ENCODE results near the gene P2RY2. TPM values are rescaled to one million over a fixed set of nuclear protein-coding genes. Genes with fewer than 3 reads are reported as not detected.

The P2RY2 gene
- total RNA-seq, 1 donor from 2014 or later = 0.45 TPM

DNA sequence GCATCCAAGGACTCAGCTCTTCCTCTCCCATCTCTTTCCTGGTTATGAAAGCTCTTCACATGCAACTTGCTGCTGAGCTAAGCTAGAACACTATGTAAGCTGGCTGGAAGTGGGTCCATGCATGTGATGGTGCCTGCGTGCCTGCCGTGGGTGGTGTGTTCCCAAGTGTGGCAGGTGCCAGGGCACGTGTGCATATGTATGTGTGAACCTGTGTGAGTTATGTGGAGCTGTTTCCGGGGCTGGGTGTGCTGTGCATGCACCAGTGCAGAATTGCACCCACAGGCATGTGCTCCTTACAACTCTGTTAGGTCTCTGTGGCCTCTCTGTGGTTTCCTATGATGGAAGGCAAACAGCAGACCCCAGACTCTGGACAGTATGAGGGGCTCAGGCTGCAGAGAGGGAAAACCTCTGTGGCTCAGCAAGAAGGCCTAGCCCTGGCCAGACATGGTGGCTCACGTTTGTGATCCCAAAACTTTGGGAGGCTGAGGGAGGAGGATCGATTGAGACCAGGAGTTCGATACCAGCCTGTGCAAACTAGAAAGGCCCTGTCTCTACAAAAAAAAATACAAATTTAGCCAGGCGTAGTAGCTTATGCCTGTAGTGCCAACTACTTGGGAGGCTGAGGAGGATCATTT, 49.9 kb downstream of the P2RY2 start:
- H3K27ac Mint-ChIP-seq = no peak overlapping the region
- TF ChIP-seq EZH2phosphoT487 (IDR thresholded peaks at IDR 0.05) (no peak), EZH2 (IDR thresholded peaks at IDR 0.05) (no peak), CTCF (IDR thresholded peaks at IDR 0.05) (no peak)
- DNase-seq (ENCODE audit: low spot score) = no peak
- no peaks in the 10 kb centered on the region for H3K36me3 Mint-ChIP-seq
- no peaks in the 10 kb centered on the region for H3K9me3 Mint-ChIP-seq
- Histone ChIP-seq H3K27me3 (peaks cover 32% of the 10 kb centered on the region), H4K20me1 (ENCODE audit: low read depth) (no peaks in the 10 kb centered on the region), H2AFZ (replicated peaks) (peak overlapping the region; percentile 3), H3F3A (ENCODE audit: low read depth) (no peaks in the 10 kb centered on the region), H3K9ac (no peak overlapping the region), H3K4me1 (peaks cover 12% of the 10 kb centered on the region), H3K27ac (no peak overlapping the region), H3K79me2 (ENCODE audit: low read depth) (no peaks in the 10 kb centered on the region), H3K9me3 (ENCODE audit: low read depth) (no peaks in the 10 kb centered on the region), H3K36me3 (no peaks in the 10 kb centered on the region), H3K4me3 (no peak overlapping the region), H3K4me2 (no peak overlapping the region)
- H3K27me3 Mint-ChIP-seq (ENCODE audit: insufficient read depth, low read depth) = peaks cover 20% of the 10 kb centered on the region
- H3K4me3 Mint-ChIP-seq = no peak overlapping the region
- peaks cover 38% of the 10 kb centered on the region for H3K4me1 Mint-ChIP-seq

DNA sequence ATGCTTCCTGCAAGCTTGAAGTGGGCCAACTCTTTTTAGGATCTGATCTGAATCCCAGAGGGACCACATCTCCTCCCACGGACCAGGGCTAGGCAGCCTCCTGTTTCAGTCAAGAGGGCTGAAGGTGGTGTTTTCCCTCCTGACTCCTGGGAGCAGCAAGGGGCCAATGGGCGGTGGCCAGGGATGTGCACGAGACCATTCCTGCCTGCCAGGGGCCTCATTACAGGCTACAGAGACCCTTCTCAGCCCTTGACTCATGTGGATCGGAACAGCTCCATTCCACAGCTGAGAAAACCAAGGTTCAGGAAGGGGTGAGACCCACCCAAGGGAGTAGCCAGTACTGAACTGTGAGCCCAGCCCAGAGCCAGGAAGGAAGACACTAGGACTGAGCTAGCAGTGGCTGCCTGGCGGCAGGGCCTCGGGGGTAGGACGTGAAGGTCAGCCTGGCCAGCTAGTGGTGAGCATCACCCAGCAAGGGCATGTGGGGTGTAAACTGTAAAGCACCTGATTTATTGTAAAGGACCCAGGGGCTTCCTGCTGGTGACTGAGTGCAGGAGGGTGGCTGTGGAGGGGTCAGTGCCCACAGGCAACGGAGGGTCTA, 50.7 kb downstream of the P2RY2 start:
- Mint-ChIP-seq H3K4me3 (no peak overlapping the region), H3K27ac (no peak overlapping the region), H3K27me3 (ENCODE audit: insufficient read depth, low read depth) (peaks cover 23% of the 10 kb centered on the region), H3K36me3 (no peaks in the 10 kb centered on the region), H3K9me3 (no peaks in the 10 kb centered on the region), H3K4me1 (peaks cover 43% of the 10 kb centered on the region)
- Histone ChIP-seq H3K4me3 (no peak overlapping the region), H3K27me3 (peaks cover 24% of the 10 kb centered on the region), H3F3A (ENCODE audit: low read depth) (no peaks in the 10 kb centered on the region), H3K4me1 (peaks cover 12% of the 10 kb centered on the region), H3K9me3 (ENCODE audit: low read depth) (no peaks in the 10 kb centered on the region), H3K79me2 (ENCODE audit: low read depth) (no peaks in the 10 kb centered on the region), H4K20me1 (ENCODE audit: low read depth) (no peaks in the 10 kb centered on the region), H2AFZ (replicated peaks) (no peak overlapping the region), H3K36me3 (no peaks in the 10 kb centered on the region), H3K9ac (no peak overlapping the region), H3K27ac (no peak overlapping the region), H3K4me2 (no peak overlapping the region)
- TF ChIP-seq EZH2 (IDR thresholded peaks at IDR 0.05) = no peak
- no peak for TF ChIP-seq CTCF (IDR thresholded peaks at IDR 0.05)
- no peak for TF ChIP-seq EZH2phosphoT487 (IDR thresholded peaks at IDR 0.05)
- no peak for DNase-seq (ENCODE audit: low spot score)

DNA sequence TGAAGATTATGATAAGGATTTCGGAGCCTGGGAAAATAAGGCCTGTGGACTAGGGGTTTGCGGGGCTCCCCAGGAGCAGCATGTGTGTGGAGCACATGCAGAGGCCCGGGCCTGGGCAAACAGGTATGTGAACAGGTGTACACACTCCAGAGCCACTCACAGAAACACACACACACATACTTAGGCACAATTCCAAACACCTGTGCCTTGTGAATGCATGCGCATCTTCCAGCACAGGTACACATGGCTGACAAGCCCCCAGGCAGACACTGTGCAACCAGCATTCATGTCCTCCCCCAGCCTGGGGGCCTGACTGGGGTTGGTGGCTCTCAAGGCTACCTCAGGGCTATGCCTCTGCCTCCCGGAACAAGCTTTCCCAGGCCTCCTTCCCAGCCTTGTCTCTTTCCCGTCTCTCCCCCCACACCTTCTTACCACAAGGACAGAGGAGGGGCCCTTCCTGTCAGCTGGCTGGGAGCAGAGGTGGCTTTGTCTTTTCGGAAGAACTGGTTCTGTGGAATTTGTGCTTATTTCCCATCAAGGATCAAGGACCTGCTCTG, 51.5 kb downstream of the P2RY2 start:
- no peak overlapping the region for H3K4me3 ChIP-seq
- no peak for TF ChIP-seq CTCF (IDR thresholded peaks at IDR 0.05)
- TF ChIP-seq EZH2phosphoT487 (IDR thresholded peaks at IDR 0.05) = no peak
- TF ChIP-seq EZH2 (IDR thresholded peaks at IDR 0.05) = no peak
- H3K27me3 ChIP-seq = peaks cover 17% of the 10 kb centered on the region
- H3K36me3 ChIP-seq = no peaks in the 10 kb centered on the region
- H3K9ac ChIP-seq = no peak overlapping the region
- no peak overlapping the region for H3K27ac ChIP-seq
- H3K4me3 Mint-ChIP-seq = no peak overlapping the region
- H3K4me2 ChIP-seq = no peak overlapping the region
- H4K20me1 ChIP-seq (ENCODE audit: low read depth) = no peaks in the 10 kb centered on the region
- H3F3A ChIP-seq (ENCODE audit: low read depth) = no peaks in the 10 kb centered on the region
- H3K4me1 Mint-ChIP-seq = peaks cover 42% of the 10 kb centered on the region
- H2AFZ ChIP-seq (replicated peaks) = no peak overlapping the region
- peak overlapping the region; percentile 66 for H3K27ac Mint-ChIP-seq
- no peak for DNase-seq (ENCODE audit: low spot score)
- peaks cover 17% of the 10 kb centered on the region for H3K27me3 Mint-ChIP-seq (ENCODE audit: insufficient read depth, low read depth)
- no peaks in the 10 kb centered on the region for H3K9me3 ChIP-seq (ENCODE audit: low read depth)
- H3K4me1 ChIP-seq = peaks cover 8% of the 10 kb centered on the region
- no peaks in the 10 kb centered on the region for H3K9me3 Mint-ChIP-seq
- H3K36me3 Mint-ChIP-seq = no peaks in the 10 kb centered on the region
- no peaks in the 10 kb centered on the region for H3K79me2 ChIP-seq (ENCODE audit: low read depth)

Data from neural progenitor cell (in vitro differentiated cells).